Glutamatergic neuron (in vitro differentiated cells): ENCODE data around the gene ADCY2. TPM values are rescaled to one million over a fixed set of nuclear protein-coding genes. Genes with fewer than 3 reads are reported as not detected.

Experiments
- DNase-seq: peaks from one replicate; pipeline ENCODE4 v3.0.0; 2022
- H3K27ac Mint-ChIP-seq: one replicate; pipeline ENCODE4 v1.8.0; 2020; ENCODE audit warnings: mild to moderate bottlenecking, mixed read lengths, inconsistent platforms; ENCODE audit not compliant: unreplicated experiment
- H3K27me3 Mint-ChIP-seq: one replicate; pipeline ENCODE4 v1.8.0; 2020; ENCODE audit warnings: mild to moderate bottlenecking, moderate library complexity, mixed read lengths, inconsistent platforms; ENCODE audit not compliant: unreplicated experiment
- H3K36me3 Mint-ChIP-seq: one replicate; pipeline ENCODE4 v1.8.0; 2020; ENCODE audit warnings: mild to moderate bottlenecking, mixed read lengths, inconsistent platforms; ENCODE audit not compliant: unreplicated experiment
- H3K4me1 Mint-ChIP-seq: one replicate; pipeline ENCODE4 v1.8.0; 2020; ENCODE audit warnings: mild to moderate bottlenecking, low read depth, mixed read lengths, inconsistent platforms; ENCODE audit not compliant: unreplicated experiment
- H3K4me3 Mint-ChIP-seq: one replicate; pipeline ENCODE4 v1.8.0; 2020; ENCODE audit warnings: mild to moderate bottlenecking, mixed read lengths, inconsistent platforms; ENCODE audit not compliant: unreplicated experiment
- H3K9me3 Mint-ChIP-seq: one replicate; pipeline ENCODE4 v1.8.0; 2020; ENCODE audit warnings: mild to moderate bottlenecking, moderate library complexity, mixed read lengths, inconsistent platforms; ENCODE audit not compliant: unreplicated experiment
- CTCF ChIP-seq: fragments of 200-600 bp; sonication (generic); IDR thresholded peaks from one replicate; pipeline ENCODE4 v1.5.0; 2021; ENCODE audit not compliant: partially characterized antibody, unreplicated experiment
- total RNA-seq: library from RNA; stranded (reverse); fragmentation: NEBNext Ultra II Directional; extraction: Animal tissue kit (Norgen Biotek cat#: 25700); gene quantifications from one replicate; pipeline ENCODE4 v1.2.1, GENCODE V29; 2021; ENCODE audit not compliant: unreplicated experiment

The ADCY2 gene
- total RNA-seq, 1 donor from 2014 or later = 3.8 TPM

GRCh38 chr5:7857361-7857760 lies 461.4 kb downstream of the ADCY2 start:
- Mint-ChIP-seq H3K4me3 (no peak overlapping the region), H3K27me3 (peaks cover under 1% of the 10 kb centered on the region), H3K36me3 (peaks cover 4% of the 10 kb centered on the region), H3K4me1 (no peaks in the 10 kb centered on the region), H3K9me3 (no peaks in the 10 kb centered on the region), H3K27ac (no peak overlapping the region)
- DNase-seq = no peak
- no peak for TF ChIP-seq CTCF

- H3K27me3 Mint-ChIP-seq = no peaks in the 10 kb centered on the region
- H3K4me3 Mint-ChIP-seq = no peak overlapping the region
- H3K9me3 Mint-ChIP-seq = no peaks in the 10 kb centered on the region
- TF ChIP-seq CTCF = no peak
- H3K36me3 Mint-ChIP-seq = peaks cover 4% of the 10 kb centered on the region
- no peak overlapping the region for H3K27ac Mint-ChIP-seq
- no peaks in the 10 kb centered on the region for H3K4me1 Mint-ChIP-seq
- no peak for DNase-seq
These were observed 462.1 kb downstream of the ADCY2 start for GRCh38 chr5:7857926-7858632.

- H3K36me3 Mint-ChIP-seq = no peaks in the 10 kb centered on the region
- no peak for TF ChIP-seq CTCF
- H3K4me1 Mint-ChIP-seq = peaks cover 8% of the 10 kb centered on the region
- H3K4me3 Mint-ChIP-seq = no peak overlapping the region
- peaks cover 4% of the 10 kb centered on the region for H3K27me3 Mint-ChIP-seq
- DNase-seq = no peak
- peaks cover 6% of the 10 kb centered on the region for H3K9me3 Mint-ChIP-seq
- no peak overlapping the region for H3K27ac Mint-ChIP-seq
These were observed 470.3 kb downstream of the ADCY2 start for GRCh38 chr5:7866196-7866595.

- Mint-ChIP-seq H3K36me3 (no peaks in the 10 kb centered on the region), H3K27me3 (peaks cover 4% of the 10 kb centered on the region), H3K9me3 (peaks cover 6% of the 10 kb centered on the region), H3K4me3 (no peak overlapping the region), H3K27ac (no peak overlapping the region), H3K4me1 (peaks cover 8% of the 10 kb centered on the region)
- no peak for TF ChIP-seq CTCF
- DNase-seq = no peak
These were observed 471.3 kb downstream of the ADCY2 start for GRCh38 chr5:7867260-7867659.

- peak overlapping the region; percentile 99 for H3K4me3 Mint-ChIP-seq
- H3K4me1 Mint-ChIP-seq = peaks cover 12% of the 10 kb centered on the region
- DNase-seq = no peak
- H3K9me3 Mint-ChIP-seq = peaks cover 6% of the 10 kb centered on the region
- TF ChIP-seq CTCF = no peak
- H3K27ac Mint-ChIP-seq = peak overlapping the region; percentile 79
- no peaks in the 10 kb centered on the region for H3K36me3 Mint-ChIP-seq
- peaks cover 4% of the 10 kb centered on the region for H3K27me3 Mint-ChIP-seq
These were observed 472.5 kb downstream of the ADCY2 start for GRCh38 chr5:7868427-7868772.
